ENCODE results near the gene PRKCE.

Gene PRKCE

DNA sequence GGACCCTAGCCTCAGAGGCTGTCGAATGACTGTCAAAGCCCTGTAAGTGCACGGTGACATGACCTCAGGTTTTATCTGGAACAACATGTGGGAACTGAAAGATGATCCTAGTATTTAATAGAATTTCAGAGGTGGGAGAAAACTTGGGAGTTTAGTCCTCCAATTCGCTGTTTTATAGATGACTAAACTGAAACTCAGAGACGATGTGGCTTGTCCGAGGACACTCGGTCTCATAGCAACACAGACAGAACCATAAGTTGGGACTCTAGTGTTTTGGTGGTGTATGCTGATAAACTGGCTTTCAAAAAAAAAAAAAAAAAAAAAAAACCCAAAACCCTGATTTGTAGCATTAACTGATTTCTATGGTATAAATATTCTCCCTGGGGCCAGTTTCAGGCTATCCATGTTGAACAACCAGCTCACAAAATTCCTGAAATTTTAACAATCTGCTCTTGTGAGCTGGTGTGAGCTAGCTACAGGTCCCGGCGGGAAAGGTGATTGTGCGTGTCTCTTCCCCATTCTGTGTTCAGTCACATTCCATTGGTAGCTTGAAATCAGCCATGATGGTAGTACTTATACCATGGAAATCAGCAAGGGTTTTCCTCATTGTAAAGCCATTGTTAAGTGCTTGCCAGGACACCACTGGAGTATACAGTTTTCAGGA lies 450.2 kb downstream of the PRKCE start:
- TF ChIP-seq, protein P1, sequence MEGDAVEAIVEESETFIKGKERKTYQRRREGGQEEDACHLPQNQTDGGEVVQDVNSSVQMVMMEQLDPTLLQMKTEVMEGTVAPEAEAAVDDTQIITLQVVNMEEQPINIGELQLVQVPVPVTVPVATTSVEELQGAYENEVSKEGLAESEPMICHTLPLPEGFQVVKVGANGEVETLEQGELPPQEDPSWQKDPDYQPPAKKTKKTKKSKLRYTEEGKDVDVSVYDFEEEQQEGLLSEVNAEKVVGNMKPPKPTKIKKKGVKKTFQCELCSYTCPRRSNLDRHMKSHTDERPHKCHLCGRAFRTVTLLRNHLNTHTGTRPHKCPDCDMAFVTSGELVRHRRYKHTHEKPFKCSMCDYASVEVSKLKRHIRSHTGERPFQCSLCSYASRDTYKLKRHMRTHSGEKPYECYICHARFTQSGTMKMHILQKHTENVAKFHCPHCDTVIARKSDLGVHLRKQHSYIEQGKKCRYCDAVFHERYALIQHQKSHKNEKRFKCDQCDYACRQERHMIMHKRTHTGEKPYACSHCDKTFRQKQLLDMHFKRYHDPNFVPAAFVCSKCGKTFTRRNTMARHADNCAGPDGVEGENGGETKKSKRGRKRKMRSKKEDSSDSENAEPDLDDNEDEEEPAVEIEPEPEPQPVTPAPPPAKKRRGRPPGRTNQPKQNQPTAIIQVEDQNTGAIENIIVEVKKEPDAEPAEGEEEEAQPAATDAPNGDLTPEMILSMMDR (IDR thresholded peaks at IDR 0.05; ENCODE audit: insufficient read depth, missing control alignments): no peak
- DNase-seq (ENCODE audit: insufficient read length, low spot score) (no peak), FAIRE-seq (no peak)

DNA sequence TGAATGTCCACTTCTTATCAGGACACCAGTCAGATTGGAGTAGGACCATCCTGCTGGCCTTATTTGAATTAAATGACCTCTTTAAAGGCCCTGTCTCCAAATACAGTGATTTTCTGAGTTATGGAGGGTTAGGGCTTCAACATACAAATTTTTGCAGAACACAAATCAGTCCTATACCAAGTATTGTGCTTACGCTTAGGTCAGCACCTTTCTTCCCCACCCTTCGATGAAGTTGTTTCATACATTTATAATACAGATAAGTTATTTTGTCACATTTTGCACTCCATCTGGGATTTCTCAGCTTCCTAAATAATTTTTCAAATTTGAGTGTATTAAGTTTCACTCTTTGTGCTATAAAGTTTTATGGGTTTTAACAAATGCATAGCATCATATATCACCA lies 455.2 kb downstream of the PRKCE start:
- DNase-seq (ENCODE audit: insufficient read length, low spot score): no peak
- TF ChIP-seq, protein P1 (IDR thresholded peaks at IDR 0.05; ENCODE audit: insufficient read depth, missing control alignments): no peak
- FAIRE-seq: no peak

DNA sequence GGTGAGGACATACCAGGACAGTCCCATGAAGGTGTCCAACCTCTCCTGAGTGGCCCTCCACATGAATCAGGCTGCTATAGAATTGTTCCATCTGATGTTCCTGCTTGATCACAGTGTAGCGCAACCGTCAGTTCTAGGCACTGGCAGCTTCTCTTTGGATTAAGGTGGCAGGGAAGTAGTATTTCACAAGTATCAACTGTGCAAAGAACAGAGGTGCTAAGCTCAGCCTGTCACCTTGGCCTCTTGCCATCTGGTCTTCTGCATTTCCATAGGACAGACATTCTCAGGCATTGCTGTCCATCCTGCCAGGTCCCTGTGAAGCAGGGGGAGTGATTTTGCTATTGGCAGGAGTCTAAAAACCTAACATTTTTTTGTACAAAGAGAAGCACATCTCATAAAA lies 463.5 kb downstream of the PRKCE start:
- TF ChIP-seq, protein P1 (IDR thresholded peaks at IDR 0.05; ENCODE audit: insufficient read depth, missing control alignments): no peak
- FAIRE-seq (no peak), DNase-seq (ENCODE audit: insufficient read length, low spot score) (no peak)

DNA sequence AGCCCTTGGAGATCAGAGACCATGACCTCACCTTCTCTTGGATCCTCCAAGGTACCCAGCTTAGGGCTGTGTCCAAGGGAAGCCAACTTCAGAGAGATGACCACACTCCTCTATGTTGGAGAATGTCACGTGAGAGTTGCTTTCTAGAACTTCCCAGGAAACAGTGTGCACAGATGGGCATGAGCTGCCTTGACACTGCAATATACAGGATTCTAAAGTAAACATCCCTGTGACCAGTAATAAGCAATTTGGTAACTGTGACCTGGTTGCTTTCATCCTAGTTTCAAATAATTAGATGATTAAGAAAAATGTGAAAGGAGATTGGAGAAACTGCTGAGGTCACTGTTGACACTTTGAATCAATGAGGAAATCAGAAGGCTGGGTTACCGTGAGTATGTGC lies 464.7 kb downstream of the PRKCE start:
- TF ChIP-seq, protein P1 (IDR thresholded peaks at IDR 0.05; ENCODE audit: insufficient read depth, missing control alignments): no peak
- DNase-seq (ENCODE audit: insufficient read length, low spot score) (no peak), FAIRE-seq (no peak)

DNA sequence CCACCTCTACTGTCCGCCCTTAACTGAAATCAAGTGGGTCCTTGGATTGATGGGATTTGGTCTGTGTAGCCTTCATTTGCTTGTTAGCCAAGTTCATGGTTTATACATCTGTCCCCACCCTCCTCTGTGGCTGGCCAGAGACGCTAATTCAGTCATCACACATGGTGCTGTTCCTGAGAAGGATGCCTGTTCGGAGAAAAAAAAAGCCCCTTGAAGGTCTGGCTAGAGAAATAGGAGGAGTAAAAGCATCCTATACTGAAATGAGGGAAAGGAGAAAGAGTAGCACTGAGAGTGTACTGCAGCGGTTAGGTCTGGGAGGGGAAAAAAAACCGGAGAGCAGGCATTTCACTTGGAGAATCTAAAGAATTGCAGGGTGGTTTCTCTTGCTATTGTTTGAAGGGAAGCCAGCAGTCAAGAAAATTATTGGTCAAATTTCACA lies 465.1 kb downstream of the PRKCE start:
- DNase-seq (ENCODE audit: insufficient read length, low spot score) (no peak), FAIRE-seq (no peak)
- TF ChIP-seq, protein P1 (IDR thresholded peaks at IDR 0.05; ENCODE audit: insufficient read depth, missing control alignments): no peak

DNA sequence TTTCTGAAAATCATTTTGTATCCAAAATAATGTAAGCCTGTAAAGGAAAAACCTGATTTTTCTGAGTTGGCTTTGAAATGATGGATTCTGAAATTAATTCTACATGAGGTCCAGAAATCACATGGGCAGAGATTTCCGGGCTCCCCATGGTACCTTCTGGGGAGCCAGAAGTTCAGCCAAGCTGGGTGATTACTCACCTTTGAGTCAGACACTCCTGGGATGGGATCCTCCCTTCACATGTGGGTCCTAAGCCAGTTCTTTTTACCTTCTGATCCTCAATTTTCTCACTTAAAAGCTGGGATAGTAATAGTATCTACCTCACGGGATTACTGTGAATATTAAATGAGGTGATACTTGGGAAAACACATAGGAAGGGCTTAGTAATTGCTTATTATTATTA lies 465.9 kb downstream of the PRKCE start:
- no peak for FAIRE-seq
- DNase-seq (ENCODE audit: insufficient read length, low spot score): no peak
- TF ChIP-seq, protein P1 (IDR thresholded peaks at IDR 0.05; ENCODE audit: insufficient read depth, missing control alignments): no peak

DNA sequence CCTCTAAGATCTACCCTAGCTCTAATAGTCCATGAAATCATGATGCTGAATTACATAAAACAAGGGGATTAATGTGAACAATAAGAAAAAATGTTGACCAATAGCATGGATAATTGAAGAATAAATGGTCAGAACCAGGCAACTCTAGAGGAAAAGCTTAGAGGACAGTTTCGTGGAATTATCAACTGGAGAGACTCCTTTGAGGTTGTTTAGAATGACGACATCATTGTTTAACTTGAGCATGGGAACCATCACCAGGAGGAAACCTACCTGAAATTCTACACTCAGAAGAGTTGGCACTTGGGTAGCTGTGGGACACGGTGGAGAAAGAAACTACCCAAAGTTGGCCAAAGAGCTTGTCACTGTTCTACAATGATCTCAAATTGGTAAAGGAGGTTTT lies 466.5 kb downstream of the PRKCE start:
- TF ChIP-seq, protein P1 (IDR thresholded peaks at IDR 0.05; ENCODE audit: insufficient read depth, missing control alignments): no peak
- DNase-seq (ENCODE audit: insufficient read length, low spot score) (no peak), FAIRE-seq (no peak)

Measured in D721Med (cell line).